Suppressor macrophage treated with lipopolysaccharide for 4 hours (primary cell): ENCODE results near the gene GAB2.

Experiments used
- DNase-seq: peaks from one replicate; pipeline ENCODE4 v3.0.0-alpha.2; 2020

The GAB2 gene

GRCh38 chr11:78399136-78399535, 18.5 kb downstream of the GAB2 start:
- DNase-seq, result no peak

GRCh38 chr11:78398715-78399114, 18.9 kb downstream of the GAB2 start:
- no peak for DNase-seq

- DNase-seq, result peak; percentile 44
Measured at GRCh38 chr11:78397398-78397797, 20.2 kb downstream of the GAB2 start.

- no peak for DNase-seq
Measured at GRCh38 chr11:78395597-78395996, 22.0 kb downstream of the GAB2 start.

GRCh38 chr11:78392854-78393253, 24.8 kb downstream of the GAB2 start:
- DNase-seq, result peak; percentile 60

GRCh38 chr11:78391424-78391823, 26.2 kb downstream of the GAB2 start:
- DNase-seq, result no peak

GRCh38 chr11:78390809-78391208, 26.8 kb downstream of the GAB2 start:
- DNase-seq, result peak; percentile 78

- no peak for DNase-seq
Measured at GRCh38 chr11:78386215-78386941, 31.2 kb downstream of the GAB2 start.

GRCh38 chr11:78385205-78385604, 32.4 kb downstream of the GAB2 start:
- no peak for DNase-seq

GRCh38 chr11:78384231-78384630, 33.4 kb downstream of the GAB2 start:
- no peak for DNase-seq

GRCh38 chr11:78381865-78382264, 35.8 kb downstream of the GAB2 start:
- no peak for DNase-seq

GRCh38 chr11:78380615-78381051, 37.0 kb downstream of the GAB2 start:
- DNase-seq, result no peak

GRCh38 chr11:78379039-78379670, 38.5 kb downstream of the GAB2 start:
- DNase-seq, result peak; percentile 64

GRCh38 chr11:78377625-78378418, 39.8 kb downstream of the GAB2 start:
- DNase-seq, result no peak

GRCh38 chr11:78376858-78377257, 40.8 kb downstream of the GAB2 start:
- no peak for DNase-seq

- no peak for DNase-seq
Measured at GRCh38 chr11:78374917-78375316, 42.7 kb downstream of the GAB2 start.

GRCh38 chr11:78373689-78374088, 43.9 kb downstream of the GAB2 start:
- DNase-seq, result no peak

GRCh38 chr11:78372114-78372768, 45.4 kb downstream of the GAB2 start:
- DNase-seq, result no peak

- no peak for DNase-seq
Measured at GRCh38 chr11:78371221-78371891, 46.3 kb downstream of the GAB2 start.

- DNase-seq, result peak; percentile 46
Measured at GRCh38 chr11:78370406-78371172, 47.0 kb downstream of the GAB2 start.

GRCh38 chr11:78365381-78365792, 52.2 kb downstream of the GAB2 start:
- DNase-seq, result no peak
